Activated T-cell treated with anti-CD3 and anti-CD28 coated beads, Interleukin-2, amount 50 U/mL, for 48 hours (primary cell): ENCODE measurements around the gene FGF3.

Source experiments
- DNase-seq, 2 experiments: peaks; one replicate each; pipeline ENCODE4 v3.0.0-alpha.2; 2020

Gene FGF3

DNA sequence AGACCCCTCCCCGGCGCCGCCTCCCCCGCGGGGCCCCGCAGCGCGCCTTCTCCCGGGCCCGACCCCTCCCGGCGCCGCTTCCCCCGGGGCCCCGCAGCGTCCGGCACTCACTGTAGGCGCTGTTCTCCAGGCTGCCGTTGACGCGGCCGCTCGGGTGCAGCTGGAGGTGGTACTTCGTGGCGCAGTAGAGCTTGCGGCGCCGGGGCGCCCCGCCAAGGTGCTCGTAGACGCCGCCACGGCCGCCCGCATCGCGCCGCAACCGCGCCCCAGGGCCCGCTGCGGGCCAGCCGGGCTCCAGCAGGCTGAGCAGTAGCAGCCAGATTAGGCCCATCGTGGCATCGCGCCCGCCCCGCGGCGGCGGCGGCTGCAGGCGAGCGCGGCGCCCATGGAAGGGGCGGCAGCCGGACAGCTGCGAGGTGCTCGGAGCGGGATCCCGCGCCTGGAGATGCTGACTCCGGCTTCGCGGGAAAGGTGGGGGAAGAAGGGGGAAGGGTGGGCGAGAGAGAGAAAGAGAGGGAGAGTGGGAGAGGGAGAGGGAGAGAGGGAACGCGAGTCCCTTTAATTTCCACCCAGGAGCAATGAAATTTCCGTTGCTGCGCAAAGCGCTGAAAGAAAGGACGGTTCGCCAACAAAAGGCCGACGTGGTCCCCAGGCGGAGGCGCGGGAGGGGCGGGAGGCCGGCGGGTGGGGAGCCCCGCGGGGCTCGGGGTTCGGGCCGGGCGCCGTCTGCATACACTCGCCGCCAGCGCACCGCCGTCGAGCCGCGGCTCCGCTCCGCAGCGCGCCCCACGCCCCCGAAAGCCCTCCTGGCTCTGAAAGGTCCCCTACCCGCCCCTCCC, at the start of gene FGF3:
TSS of gene FGF3 (minus strand) at position 814 of the 839 bp plus-strand sequence. CDS start at position 331, 483 bp downstream.
- DNase-seq = peak in 1 of 2 experiments; percentile 22

DNA sequence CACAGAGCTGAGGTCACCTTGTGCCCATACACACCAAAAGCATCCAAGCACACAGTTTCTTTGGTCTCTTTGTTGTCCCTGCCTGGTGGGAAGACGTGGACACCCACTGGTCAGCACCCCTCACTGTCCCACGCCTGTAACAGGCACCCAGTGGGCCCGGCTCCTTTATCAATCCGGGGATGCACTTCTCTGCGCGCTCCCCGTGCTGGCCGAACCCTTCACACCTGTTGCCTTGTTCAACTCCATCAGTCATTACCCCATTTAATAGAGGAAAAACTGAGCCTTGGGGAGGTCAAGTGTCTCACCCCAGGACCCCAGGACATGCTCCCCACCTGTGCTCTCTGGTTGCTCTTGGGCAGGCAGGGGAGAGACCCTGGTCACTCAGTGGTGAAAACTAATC, 49.7 kb upstream of the FGF3 start:
- DNase-seq = no peak

DNA sequence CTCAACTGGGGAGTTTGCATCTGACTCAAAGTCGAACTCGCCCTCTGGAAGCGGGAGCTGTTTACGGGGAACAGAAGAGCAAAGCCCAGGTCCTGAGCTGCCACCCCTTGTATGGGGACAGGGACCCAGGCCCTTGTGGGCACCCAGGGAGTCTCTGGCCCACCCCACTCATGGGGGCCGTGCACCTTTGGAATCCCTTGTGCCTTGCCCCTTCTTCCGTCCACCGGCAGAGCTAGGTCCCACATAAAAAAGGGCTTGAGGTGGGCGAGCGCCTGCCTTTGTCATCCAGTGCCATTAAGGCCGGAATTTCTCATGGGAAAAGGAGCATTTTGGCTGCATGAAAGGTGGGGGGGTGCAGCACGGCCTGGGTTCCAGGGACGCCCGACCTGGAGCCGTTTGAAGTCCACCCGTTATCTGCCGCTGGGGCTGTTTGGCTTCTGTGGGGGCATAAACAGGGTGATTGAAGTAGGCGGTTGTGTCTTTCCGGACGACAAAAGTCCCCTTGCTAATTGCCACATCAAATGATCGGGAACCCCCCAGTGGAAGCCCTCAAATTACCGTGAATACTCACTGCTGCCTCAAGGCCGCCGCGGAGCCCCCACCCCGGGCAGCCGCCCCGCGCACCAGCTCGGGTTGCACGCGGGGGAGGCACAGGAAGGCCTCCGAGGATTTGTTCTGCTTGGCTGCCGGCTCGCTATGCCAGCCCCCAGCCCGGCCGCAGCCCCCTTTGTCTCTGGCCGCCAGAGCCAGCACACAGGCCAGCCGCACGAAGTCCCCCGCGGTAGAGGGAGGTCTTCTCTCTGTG, 49.0 kb upstream of the FGF3 start:
- no peak for DNase-seq

DNA sequence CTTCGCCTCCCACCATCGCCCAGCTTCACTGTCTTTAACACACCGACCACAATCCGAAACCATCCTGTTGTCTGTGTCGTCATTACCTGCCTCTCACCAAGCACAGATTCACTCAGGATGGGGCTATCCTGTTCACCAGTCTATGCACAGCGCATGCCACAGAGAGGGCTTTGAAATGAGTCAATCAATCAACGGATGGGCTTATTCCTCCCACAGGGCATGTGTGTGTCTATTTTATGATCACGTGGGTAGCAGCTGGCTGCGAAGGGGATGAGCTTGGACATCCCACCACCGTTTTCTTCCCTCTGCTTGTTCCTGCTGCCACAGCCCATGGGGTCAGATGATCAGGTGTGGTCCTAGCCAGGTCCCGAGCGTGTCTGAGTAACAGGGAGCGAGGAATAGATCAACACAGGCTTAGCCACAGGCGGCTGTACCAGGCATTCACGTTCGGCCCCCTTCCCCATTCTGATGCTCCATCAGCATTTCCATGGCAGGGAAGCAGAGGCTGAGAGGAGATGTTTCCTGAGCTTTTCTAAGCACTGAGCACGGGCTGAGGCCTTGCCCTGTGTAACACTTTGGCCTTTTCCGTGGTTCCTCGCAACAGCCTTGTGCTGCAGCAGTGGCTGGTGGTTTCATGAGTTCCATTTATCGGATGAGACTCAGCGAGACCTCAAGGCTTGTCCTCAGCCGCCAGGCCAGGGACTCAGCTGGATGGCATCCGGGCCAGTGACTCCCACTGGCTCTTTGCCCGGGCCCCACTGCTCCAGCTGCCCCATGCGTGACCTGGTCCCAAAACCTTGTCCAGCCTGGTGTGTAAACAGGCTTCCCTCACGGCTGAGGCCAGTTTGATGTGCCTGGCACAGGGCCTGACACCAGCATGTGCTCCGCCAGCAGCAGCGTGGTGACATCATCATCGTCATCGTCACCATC, 48.1 kb upstream of the FGF3 start:
- DNase-seq = no peak

DNA sequence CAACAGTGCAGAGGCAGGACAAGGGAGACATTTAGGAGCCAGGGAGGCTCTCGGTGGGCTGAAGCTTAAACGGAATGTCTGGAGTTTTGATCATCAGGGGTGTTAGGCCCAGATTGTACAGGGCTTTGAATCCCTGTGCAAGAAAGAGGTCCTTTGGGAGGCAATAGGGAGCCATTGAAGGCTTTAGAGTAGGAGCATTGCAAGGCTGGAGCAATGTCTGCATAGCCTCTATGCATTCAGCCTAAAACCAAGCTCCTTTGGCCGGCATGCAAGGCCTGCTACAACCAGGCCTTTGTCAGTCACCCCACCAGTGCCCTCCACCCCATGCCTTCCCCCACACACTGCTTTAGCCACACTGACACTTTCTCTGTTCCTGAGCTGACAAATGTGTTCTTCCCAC, 47.4 kb upstream of the FGF3 start:
- no peak for DNase-seq

DNA sequence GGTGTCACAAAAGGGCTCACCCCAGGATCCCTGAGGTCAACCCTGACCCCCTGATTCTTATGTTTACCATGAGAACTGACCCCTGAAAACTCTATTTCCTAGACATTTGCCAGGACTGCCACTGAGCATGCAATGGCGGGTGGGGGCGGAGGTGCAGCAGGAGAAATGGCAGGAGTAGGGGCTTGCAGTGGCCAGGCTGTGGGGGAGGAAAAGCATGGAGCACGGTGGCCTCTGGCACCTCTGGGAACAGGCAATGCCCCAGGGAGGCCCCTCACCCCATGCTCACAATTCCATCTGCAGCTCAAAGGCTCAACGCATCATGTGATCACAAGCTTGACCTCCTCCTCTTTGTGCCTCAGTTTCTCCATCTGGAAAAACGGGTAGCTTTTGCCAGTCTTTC, 46.5 kb upstream of the FGF3 start:
- no peak for DNase-seq

DNA sequence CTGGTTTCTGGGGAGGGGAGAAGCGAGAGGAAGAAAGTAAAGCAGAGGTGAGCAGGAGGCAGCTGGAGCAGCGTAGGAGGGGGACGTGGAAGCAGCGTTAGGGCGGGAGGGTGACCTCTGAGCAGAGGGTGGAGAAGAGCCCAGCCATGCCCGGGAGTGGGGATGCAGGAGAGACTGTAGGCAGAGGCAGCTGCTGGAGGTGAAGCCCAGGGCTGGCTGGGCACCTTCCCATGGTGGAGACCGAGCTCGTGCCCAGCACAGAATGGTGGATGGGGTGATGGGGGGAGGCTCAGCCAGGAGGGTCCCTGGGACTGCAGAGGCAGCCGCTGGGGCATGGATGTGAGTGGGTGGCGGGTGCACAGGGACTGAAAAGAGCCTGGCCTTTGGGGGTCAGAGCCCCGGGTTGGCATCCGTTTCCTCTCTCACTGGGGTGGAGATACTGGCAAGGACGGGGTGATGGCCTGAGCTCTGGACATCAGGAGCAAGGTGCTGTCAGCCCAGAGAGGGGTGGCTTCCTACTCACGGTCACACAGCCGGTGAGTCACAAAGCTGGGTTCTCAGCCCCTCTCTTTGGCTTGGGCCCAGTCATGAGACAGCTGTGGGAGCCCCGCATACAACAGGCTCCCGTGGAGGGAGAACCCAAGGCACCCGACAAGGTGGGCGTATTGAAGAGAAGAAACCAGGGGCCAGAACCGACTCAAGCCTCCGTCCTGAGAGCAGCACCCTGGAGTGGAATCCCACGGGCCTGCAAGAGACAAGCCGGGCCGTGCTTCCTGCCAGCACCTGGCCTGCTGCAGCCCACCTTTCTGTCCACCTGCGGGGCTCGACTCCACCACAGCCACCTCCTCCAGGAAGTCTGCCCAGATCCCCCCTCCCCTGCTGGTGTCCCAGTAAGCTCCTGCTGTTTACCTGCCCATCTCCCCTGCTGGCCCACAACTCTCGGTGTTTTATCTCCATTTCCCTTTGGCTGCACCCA, 45.8 kb upstream of the FGF3 start:
- no peak for DNase-seq

DNA sequence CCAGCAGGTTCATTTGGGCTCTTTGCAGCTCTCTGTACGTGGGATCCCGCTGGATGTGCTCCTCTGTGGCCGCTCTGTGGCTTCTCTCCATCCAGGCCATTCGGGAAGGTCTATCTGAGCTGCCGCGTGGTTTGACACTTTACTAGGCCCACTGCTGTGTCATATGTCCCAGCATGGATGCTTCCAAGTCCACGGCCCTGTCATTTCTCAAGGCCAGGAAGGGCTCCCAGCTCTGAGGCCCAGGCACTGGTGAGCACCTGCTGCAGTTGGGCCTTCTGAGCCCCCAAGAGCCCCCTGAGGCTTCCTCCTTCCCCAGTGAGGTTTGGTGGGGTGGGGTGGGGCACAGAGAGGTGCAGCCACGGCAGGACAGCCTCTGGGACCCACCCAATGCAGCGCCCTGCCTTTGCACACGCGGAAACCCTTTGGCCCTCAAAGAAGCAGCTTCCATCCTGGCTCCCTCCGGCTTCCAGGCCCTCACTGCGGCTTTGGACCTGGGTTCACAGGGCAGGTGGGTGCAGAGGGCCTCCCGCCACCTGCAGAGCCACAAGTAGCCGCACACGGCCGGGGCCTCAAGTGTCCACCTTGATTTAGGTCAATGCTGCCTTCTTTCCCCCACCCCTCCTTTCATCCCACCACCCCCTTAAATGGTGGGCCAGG, 44.5 kb upstream of the FGF3 start:
- no peak for DNase-seq

DNA sequence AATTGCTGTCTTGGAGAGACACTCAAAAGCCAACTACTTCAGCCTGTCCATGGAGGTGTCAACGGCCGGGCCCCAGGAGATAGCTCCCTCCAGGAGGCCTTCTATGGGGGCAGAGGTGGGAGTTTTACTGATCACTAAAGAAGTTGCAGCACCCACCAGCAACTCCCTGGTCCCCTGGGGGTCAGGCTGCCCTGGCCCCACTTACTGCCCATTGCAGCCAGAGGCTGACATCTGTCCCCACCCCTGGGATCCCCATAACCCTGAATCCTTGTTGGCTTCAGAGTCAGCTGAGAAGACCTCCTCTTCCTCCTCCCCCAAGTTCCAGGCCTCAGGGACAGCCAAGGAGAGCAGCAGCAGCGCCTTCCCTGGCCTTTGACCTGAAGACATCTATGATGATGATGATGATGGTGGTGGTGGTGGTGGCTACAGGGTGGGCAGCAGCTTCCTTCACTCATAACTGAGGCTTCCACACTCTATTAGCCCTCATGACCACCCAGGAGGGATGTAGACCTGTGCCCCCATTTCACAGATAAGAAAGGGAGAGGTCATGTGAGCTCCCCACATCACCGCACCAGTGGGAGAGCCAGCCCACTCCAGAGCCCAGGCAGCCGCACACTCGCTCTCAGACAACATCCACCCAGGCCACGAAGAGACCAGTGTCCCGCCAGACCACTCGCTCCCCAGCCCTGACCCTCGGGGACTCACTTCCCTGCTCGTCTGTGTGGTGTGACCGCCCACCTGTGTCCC, 43.8 kb upstream of the FGF3 start:
- no peak for DNase-seq

DNA sequence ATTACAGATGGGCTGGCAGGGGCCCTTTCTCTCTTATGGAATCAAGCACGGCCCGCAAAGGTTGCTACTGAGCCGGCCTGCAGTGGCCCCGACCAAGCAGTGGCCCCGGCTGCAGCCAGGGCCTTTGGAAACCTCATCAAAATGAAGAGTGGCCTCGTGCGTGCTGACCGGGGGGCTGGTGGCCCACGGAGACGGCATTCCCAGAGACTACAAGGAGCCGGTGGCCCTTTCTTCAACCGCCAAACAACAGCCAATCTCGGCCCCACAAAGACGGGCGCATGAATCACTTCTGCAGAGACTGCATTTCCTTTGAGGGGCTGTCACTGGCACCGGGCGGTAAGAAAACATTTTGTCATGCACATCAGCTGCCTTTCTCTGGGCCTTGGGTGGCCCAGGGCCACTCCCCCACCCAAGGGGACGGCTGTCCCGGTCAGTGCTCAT, 43.1 kb upstream of the FGF3 start:
- DNase-seq = no peak

DNA sequence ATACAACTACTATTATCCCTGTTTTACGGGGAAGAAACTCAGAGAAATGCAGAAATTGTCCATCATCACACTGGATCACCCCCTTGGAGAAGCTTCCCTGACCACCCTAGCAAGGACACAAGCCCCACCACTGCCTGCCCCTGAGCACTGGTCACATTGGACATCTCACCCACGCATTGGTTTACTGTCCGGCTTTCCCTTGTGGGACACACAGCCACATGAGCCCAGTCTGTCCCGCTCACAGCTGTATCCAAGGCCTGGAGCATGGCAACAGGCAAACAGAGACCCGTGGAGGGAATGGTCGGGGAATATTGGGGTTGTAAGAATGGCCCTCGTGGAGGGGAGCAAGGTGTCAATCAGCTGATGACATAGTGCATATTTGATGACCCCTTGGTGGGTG, 42.7 kb upstream of the FGF3 start:
- no peak for DNase-seq

DNA sequence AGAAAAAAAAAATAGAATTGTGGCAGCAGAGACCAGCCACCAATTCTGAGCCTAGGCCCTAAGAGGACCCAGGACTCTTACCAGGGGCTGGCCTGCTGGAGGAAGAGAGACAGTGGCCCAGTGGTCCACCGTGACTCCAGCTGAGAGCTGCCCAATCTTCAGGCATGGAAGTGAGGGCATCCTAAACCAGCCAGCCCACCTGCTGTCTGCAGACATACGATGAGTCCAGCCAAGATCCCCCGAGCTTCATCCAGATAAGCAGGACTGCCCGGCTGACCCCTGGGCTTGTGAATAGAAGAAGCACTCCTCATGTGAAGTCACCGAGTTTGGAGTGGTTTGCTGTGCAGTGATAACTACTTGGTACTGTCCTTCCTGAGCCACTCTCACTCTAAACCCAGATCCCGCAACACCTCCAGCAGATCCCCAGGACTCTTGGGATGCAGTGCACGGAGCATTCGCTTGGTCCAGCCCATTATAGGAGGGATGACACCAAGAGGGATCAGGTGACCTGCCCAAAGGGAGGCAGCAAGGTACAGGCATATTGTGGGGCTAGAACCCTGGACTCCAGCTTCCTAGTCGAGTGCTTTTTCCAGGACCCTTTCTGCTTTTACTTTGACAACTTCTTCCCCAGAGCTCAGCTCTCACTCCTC, 41.7 kb upstream of the FGF3 start:
- DNase-seq = no peak

DNA sequence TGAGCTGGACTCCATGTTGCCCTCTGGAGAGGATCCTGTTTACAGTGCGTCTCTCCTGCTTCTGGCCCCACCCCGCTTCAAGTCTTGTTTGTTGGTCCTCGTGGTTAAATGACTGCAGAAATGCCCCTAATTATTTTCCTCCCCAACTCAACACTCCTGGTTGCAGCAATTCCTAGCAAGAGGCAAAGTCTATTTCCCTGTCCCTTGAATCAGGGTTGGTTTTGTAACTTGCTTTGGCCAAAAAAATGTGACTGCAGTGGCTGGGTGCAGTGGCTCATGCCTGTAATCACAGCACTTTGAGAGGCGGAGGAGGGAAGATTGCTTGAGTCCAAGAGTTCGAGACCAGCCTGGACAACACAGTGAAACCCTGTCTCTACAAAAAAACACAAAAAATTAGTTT, 41.0 kb upstream of the FGF3 start:
- no peak for DNase-seq

DNA sequence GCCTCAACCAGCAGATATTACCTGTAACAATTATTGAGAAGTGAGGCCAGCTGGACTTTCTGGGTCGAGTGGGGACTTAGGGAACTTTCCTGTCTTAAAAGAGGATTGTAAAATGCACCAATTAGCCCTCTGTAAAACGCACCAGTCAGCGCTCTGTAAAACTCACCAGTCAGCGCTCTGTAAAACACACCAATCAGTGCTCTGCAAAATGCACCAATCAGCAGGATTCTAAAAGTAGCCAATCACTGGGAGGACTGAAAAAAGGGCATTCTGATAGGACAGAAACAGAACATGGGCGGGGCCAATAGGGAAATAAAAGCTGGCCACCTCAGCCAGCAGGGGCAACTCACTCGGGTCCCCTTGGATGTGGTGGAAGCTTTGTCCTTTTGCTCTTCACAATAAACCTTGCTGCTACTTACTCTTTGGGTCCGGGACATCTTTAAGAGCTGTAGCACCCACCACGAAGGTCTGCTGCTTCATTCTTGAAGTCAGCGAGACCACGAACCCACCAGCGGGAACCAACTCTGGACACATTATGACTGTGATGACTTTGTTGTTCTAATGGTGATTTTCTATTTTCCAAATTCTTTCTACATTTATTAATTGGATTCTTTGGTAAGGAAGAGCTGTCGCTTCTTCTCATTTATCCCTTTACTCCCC, 40.2 kb upstream of the FGF3 start:
- no peak for DNase-seq

DNA sequence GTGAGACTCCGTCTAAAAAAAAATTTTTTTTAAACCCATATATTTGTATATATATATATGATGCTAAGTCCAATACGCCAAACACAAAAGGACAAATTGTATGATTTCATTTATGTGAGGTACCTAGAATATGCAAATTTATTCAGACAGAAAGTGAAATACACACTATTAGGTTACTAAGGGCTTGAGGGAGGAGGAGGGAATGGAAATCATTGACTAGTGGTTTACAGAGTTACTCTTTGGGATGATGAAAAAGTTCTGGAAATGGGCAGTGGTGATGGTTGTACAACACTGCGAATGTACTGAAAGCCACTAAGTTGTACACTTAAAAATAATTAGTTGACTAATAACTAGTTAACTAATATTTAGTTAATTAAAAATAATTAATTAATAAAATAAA, 36.2 kb upstream of the FGF3 start:
- DNase-seq = no peak

DNA sequence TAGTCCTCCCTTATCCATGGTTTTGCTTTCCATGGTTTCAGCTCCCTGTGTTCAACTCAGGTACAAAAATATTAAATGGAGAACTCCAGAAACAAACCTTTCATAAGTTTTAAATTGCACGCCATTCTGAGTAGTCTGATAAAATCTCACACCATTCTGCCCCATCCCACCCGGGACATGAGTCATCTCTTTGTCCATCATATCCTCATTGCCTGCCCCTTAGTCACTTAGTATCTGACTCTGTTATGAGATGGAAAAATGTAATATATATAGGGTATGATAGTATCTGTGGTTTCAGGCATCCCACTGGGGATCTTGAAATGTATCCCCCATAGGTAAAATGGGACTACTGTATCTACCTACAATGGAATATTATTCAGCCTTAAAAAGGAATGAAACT, 35.5 kb upstream of the FGF3 start:
- DNase-seq = no peak

DNA sequence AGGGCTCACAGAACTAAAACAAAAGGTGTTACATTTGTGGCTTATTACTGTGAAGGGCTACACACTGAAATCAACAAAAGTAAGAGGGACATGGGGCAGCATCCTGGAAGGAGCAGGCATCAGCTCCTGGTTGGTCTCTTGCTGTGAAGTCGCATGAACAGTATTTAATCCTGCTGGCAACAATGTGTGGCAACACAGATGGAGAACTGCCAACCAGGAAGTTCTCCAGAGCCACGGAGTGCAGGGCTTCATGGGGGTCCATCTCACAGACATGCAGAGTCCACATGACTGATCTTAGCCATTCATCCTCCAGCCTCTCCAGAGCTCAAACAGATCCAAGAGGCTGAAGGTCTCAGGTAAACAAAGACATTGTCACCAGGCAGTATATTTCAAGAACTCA, 32.8 kb upstream of the FGF3 start:
- DNase-seq = no peak

DNA sequence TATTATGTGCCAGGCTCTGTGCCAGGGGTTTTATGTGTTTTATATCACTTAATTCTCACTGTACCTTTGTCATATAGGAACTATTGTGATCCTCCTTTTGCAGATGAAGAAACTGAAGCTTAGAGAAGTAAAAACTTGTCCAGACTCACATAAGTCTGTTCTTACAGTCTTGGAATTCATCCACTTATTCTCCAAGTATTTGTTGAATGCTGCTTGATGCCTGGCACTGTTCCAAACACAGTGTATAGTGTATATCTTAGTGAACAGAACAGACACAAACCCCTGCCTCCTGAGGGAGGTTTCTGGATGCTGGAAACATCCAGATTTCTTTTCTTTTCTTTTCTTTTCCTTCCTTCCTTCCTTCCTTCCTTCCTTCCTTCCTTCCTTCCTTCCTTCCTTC, 29.0 kb upstream of the FGF3 start:
- DNase-seq = no peak

DNA sequence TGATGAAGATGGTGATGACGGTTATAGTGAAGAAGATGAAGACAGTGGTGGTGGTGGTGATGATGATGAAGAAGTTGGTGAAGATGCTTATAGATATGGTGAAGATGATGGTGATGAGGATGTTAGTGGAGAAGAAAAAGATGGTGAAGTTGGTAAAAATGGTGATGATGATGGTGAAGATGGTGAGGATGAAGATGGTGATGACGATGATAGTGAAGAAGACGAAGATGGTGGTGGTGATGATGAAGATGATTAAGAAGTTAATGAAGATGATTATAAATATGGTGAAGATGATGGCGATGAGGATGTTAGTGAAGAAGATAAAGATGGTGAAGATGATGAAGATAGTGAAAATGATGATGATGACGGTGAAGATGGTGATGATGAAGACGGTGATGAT, 25.2 kb upstream of the FGF3 start:
- no peak for DNase-seq
